Sigmoid colon (tissue), 4 donors: ENCODE data around the gene SH3GL2.

Experiments
- POLR2A ChIP-seq, 2 donors: fragments of 450-650 bp; IDR thresholded peaks; one replicate each; pipeline ENCODE4 v1.6.1; 2016; ENCODE audit warnings: antibody characterized with exemption in 2 of 2, mild to moderate bottlenecking in 2 of 2, moderate library complexity in 2 of 2
- POLR2AphosphoS5 ChIP-seq, 4 donors: sonication (generic); formaldehyde crosslinking; IDR thresholded peaks; one replicate each; pipeline ENCODE4 v1.6.1; 2017; ENCODE audit warnings: antibody characterized with exemption in 4 of 4
- TF ChIP-seq, protein P1 (sequence below), 4 experiments: fragments of 450-650 bp in 3 of 4; fragments of 200-600 bp in 1 of 4; IDR thresholded peaks; one replicate each; pipeline ENCODE4 v1.5.1; 2016 to 2019; ENCODE audit warnings: antibody characterized with exemption in 4 of 4, mild to moderate bottlenecking in 3 of 4, moderate library complexity in 2 of 4

DNA sequence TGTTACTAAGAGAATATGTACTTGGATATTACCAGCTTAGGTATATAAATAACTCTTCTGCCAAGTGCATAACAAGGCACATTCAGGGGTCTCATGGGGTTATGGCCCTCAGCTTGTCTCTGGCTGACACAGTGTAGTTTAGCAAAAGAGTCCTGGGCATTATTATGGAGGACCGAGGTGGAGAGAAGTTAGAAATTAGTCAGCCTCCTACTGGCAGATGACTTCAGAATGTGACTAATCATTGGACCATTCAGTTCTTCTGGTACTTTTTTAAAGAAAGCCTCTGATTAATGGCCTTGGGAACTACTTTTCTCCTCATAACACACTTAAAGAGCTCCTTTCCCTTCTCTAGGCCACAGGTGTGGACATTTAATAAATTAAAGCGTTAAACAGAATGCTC lies 178.9 kb downstream of the SH3GL2 start:
- TF ChIP-seq, protein P1, sequence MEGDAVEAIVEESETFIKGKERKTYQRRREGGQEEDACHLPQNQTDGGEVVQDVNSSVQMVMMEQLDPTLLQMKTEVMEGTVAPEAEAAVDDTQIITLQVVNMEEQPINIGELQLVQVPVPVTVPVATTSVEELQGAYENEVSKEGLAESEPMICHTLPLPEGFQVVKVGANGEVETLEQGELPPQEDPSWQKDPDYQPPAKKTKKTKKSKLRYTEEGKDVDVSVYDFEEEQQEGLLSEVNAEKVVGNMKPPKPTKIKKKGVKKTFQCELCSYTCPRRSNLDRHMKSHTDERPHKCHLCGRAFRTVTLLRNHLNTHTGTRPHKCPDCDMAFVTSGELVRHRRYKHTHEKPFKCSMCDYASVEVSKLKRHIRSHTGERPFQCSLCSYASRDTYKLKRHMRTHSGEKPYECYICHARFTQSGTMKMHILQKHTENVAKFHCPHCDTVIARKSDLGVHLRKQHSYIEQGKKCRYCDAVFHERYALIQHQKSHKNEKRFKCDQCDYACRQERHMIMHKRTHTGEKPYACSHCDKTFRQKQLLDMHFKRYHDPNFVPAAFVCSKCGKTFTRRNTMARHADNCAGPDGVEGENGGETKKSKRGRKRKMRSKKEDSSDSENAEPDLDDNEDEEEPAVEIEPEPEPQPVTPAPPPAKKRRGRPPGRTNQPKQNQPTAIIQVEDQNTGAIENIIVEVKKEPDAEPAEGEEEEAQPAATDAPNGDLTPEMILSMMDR (IDR thresholded peaks at IDR 0.05), result no peak
- no peak for TF ChIP-seq POLR2A (IDR thresholded peaks at IDR 0.05)
- TF ChIP-seq POLR2AphosphoS5 (IDR thresholded peaks at IDR 0.05), result no peak
